GM19467 (cell line): ENCODE results near the gene NLRP9.

ENCODE experiments used
- ATAC-seq: cut with Tn5 transposase; IDR thresholded peaks from one replicate; pipeline ENCODE4 v1.9.1; 2021; ENCODE audit warnings: mild to moderate bottlenecking, moderate library complexity; ENCODE audit not compliant: unreplicated experiment

The NLRP9 gene

DNA sequence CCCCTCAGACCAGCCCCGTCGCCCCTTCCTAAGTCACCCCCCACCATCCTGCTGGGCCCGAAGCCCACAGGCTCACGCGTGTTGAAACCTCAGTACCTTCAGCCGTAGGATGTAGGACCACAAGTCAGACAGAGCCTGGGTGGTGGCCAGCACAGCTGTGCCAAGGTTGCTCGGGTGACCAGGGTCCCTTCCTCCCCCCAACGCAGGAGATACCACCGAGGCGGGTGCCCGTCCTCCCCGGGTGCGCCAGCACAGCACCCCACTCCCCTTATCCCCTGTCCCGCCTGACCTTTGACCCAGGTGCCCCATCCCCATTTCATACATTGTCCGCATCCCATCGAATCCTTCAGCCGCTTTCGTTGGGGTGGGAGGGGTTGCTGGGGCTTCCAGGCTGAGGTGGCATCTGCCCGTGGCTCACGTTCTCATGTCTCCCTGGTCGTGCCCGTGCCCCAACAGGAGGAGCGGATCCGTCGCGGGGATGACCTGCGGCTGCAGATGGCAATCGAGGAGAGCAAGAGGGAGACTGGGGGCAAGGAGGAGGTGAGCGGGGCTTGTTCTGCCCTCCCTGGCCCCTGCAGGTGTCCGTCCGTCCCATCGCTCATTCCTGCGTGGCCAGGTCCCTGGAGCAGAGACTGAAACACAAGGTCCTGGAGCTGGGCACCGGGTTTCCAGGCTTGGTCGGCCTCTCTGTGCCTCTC is 48.6 kb downstream of the NLRP9 start:
- no peak for ATAC-seq

- no peak for ATAC-seq
These were observed 49.6 kb downstream of the NLRP9 start for GRCh38 chr19:55688422-55689218.

GRCh38 chr19:55687281-55688201 is 50.7 kb downstream of the NLRP9 start:
- no peak for ATAC-seq

DNA sequence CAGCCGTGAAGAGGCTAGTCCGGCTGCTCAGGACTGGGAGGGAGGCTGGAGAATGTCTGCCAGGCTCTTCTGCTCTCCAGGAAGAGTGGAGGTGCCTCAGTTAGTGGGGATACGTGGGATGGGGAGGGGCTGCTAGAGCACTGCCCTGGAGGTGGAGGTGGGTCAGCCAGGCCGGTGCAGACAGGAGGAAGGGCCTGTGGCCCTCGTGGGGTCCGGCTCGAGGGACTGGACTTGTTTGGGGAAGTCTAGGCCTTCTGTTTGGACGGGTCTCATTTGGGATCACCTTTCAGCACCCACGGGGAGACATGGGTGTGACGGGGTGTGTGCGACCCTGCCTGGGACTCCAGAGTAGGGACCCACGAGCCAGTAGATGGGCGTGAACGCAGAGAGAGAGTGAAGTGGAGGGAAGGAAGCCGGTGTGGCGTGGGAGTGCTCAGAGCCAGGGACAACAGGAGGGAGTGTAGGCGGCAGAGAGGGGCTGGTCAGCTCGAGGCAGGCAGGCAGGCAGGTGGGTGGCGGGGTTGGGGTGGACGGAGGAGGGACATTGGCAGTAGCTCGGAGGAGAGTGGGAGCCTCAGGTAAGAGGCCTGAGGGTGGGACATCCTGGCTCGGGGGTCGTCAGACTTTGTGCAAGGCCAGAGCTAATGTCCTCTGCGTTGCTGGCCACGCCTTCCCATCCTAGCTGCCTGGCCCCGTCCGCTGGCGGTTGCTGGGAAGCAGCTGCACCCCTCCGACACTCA is 51.7 kb downstream of the NLRP9 start:
- ATAC-seq = no peak

- no peak for ATAC-seq
These were observed 52.4 kb downstream of the NLRP9 start for GRCh38 chr19:55685776-55686175.

DNA sequence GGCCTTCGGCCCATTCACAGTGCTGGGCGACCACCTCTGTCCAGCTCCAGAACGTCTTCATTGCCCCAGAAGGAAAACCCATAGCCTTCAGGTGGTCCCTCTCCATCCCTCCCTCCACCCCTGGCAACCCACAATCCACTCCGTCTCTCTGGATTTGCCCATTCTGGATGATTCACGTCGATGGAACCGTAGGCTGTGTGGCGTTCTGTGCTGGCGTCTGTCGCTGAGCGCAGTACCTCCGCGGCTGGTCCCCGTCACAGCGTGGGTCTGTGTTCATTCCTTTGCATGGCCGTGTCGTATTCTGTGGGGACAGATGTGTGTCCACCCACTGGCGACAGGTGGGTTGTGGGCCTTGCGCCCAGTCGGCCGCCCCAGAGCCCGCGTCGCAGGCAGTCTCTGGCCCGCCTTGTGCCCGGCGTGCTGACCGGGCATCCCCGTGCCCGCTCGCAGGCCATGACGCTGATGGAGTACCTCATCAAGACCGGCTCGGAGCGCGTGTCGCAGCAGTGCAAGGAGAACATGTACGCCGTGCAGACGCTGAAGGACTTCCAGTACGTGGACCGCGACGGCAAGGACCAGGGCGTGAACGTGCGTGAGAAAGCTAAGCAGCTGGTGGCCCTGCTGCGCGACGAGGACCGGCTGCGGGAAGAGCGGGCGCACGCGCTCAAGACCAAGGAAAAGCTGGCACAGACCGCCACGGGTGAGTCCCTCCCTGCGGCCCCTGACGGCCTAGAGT is 53.1 kb downstream of the NLRP9 start:
- no peak for ATAC-seq

DNA sequence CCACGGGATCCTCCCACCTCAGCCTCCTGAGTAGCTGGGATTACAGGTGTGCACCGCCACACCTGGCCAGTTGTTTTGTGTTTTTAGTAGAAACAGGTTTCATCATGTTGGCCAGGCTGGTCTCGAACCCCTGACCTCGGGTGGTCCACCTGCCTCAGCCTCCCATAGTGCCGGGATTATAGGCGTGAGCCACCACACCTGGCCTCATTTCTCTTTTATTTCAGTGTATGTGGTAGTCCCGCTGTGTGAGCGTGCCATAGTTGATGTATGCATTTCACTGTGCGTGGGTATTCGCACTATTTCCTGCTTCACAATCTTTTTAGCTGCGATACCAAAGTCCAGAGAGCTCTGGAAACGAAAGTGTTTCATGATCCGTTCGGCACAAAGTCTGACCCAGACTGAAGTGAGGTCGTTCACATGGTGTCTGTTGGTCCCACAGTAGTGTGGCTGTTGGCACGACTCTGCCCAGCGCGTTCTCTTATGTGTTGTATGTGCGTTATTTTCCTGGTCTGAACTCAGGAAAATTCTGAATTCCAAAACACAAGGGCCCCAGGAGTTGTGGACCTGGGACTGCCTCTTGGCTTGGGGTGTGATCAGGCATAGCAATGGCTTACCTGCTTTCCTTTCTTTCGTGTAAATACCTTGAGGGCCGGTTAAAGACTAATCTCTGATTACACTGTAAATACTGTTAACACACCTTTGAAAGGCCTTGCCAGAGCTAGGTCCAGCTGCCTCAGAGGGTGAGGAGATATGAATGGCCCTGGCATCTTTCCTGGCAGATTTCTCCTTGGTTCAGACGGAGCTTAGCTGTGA is 54.5 kb downstream of the NLRP9 start:
- no peak for ATAC-seq

GRCh38 chr19:55681131-55682092 is 56.8 kb downstream of the NLRP9 start:
- no peak for ATAC-seq

- no peak for ATAC-seq
These were observed 57.7 kb downstream of the NLRP9 start for GRCh38 chr19:55680339-55681130.

DNA sequence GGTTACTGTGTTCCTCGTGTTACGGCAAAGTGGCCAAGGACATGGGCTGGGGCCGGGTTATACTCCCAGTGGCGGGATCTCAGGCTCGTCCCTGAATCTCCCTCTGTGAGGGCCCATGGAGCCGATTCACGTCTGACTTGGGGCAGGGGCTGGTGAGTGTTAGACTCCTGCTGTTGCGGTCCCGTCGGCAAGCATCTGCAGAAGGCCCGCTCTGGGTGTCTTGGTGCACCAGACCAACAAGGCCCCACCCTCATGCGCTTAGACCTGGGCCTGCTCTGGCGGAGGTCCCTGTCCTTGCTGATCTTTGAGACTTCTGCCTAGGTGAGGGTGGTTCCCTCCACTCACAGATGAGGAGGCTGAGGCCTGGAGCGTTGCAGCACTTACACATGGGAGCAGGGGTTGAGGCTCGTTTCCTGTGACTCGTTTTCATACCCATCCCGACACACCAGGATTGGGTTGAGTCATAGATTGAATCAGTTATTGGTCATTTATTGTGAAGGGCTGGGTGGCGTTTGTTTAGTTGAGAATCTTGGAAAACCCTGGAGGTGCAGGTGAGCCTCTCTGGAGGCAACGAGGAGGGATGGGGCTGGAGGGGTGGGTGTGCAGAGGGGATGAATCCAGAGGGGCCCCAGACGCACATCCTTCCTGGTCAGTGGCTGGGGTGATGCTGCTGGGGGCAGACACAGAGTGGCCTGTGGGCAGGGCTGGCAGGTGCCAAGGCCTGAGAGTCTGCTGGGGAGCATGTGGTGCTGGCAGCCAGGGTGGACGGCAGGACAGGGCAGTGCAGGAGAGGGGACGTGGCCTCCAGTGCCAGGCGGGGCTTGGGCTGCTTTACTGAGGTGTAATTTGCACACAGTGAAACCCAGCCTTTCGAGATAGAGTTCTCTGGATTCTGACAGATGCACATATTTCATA is 58.6 kb downstream of the NLRP9 start:
- no peak for ATAC-seq

GRCh38 chr19:55678121-55678671 is 60.0 kb downstream of the NLRP9 start:
- ATAC-seq = peak; percentile 62

DNA sequence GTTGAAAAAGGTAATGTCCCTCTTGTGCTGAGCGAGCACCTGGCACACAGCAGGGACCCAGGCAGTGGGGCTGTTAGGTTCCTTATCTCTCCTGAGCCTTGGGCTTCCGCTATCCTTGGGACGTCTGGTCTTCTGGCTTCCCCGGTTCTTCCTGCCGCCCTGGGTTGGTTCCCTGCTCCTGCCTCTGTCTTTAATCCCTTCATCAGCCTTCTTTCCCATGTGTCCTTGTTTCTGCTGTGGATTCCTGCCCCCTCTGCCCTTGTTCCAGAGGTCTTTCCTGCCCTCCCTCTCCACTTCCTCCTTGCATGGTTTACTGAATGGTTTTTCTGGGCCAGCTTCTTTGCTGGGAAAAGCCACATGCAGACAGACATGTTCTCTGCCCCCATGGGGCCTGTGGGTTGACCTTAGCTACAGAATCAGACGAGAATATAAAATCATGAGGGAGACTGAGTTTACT is 60.6 kb downstream of the NLRP9 start:
- ATAC-seq = no peak

GRCh38 chr19:55676889-55677505 is 61.2 kb downstream of the NLRP9 start:
- ATAC-seq = no peak

- no peak for ATAC-seq
These were observed 61.8 kb downstream of the NLRP9 start for GRCh38 chr19:55676383-55676782.

GRCh38 chr19:55675661-55676354 is 62.4 kb downstream of the NLRP9 start:
- ATAC-seq = no peak
